Adipose tissue (tissue), 3 donors: ENCODE results near the gene GCNT4. TPM values are rescaled to one million over a fixed set of nuclear protein-coding genes. Genes with fewer than 3 reads are reported as not detected.
"Not testable (repeated sequence)": the region's sequence is repeated elsewhere in the genome, so short reads cannot be mapped to it uniquely, and the experiment has no call there.

Experiments used
- H3K27ac ChIP-seq: one replicate; pipeline ENCODE4 v1.5.1; 2013; ENCODE audit warnings: low read depth, low read length
- WGBS, 3 donors: extraction: QIAGEN DNeasy Blood & Tissue Kit; methylation state at CpG; one replicate each; pipeline ENCODE4 v1.1.7; 2013; 5-methylcytosine and 5-hydroxymethylcytosine counted together
- polyA plus RNA-seq, 3 donors: library from polyadenylated mRNA; stranded (reverse); fragments of 200-250 nt; gene quantifications; one replicate each; pipeline ENCODE4 v1.2.3, GENCODE V29; 2013
- donor health status: healthy with polysubstance abuse.
- donor health status: Bipolar disorder and iron deficiency.
- donor health status: healthy.

Gene GCNT4
- polyA plus RNA-seq = under 1 TPM; 0.34 to 0.91 (median 0.68) TPM

- 1% methylated on average over 55 to 74 of the region's 74 CpGs for WGBS, 3 donors
- peak within 1 kb of the TSS; percentile 13 for H3K27ac ChIP-seq
Observed at GRCh38 chr5:75052192-75053053, at the start of gene GCNT4. Gene GCNT4, minus strand, starts transcription at chr5:75052558. Its CDS starts 22,521 bp downstream, at chr5:75030037.

GRCh38 chr5:75095956-75096355 is 43.6 kb upstream of the GCNT4 start:
- WGBS, 3 donors = 56 to 85% (median 59%) methylated on average over 3 of the region's 3 CpGs
- not testable (repeated sequence) for H3K27ac ChIP-seq

GRCh38 chr5:75091597-75091996 is 39.2 kb upstream of the GCNT4 start:
- 71 to 86% (median 80%) methylated on average over 3 of the region's 3 CpGs for WGBS, 3 donors

GRCh38 chr5:75089662-75090061 is 37.3 kb upstream of the GCNT4 start:
- WGBS, 3 donors = 65 to 87% (median 78%) methylated on average over 1 of the region's 1 CpG
- H3K27ac ChIP-seq = no peak overlapping the region

More at GRCh38 chr5:75091597-75091996, 39.2 kb upstream of the GCNT4 start:
- no peak overlapping the region for H3K27ac ChIP-seq

- H3K27ac ChIP-seq = no peak overlapping the region
- WGBS, 3 donors = 72 to 95% (median 84%) methylated on average over 1 of the region's 1 CpG
Observed at GRCh38 chr5:75089137-75089536, 36.8 kb upstream of the GCNT4 start.

- WGBS, 3 donors = 83 to 93% (median 85%) methylated on average over 3 of the region's 3 CpGs
- H3K27ac ChIP-seq = no peak overlapping the region
Observed at GRCh38 chr5:75088648-75089047, 36.3 kb upstream of the GCNT4 start.

- no peak overlapping the region for H3K27ac ChIP-seq
- WGBS, 3 donors = 77 to 94% (median 82%) methylated on average over 2 of the region's 2 CpGs
Observed at GRCh38 chr5:75081510-75081909, 29.2 kb upstream of the GCNT4 start.

GRCh38 chr5:75079346-75079745 is 27.0 kb upstream of the GCNT4 start:
- H3K27ac ChIP-seq = not testable (repeated sequence)
- WGBS, 3 donors = 88 to 93% (median 90%) methylated on average over 3 of the region's 3 CpGs

- WGBS, 3 donors = 80 to 86% (median 85%) methylated on average over 5 of the region's 5 CpGs
- no peak overlapping the region for H3K27ac ChIP-seq
Observed at GRCh38 chr5:75078027-75078426, 25.7 kb upstream of the GCNT4 start.

GRCh38 chr5:75072061-75072460 is 19.7 kb upstream of the GCNT4 start:
- no peak overlapping the region for H3K27ac ChIP-seq

- no peak overlapping the region for H3K27ac ChIP-seq
Observed at GRCh38 chr5:75071100-75071499, 18.7 kb upstream of the GCNT4 start.

GRCh38 chr5:75067434-75067833 is 15.1 kb upstream of the GCNT4 start:
- 91 to 93% (median 93%) methylated on average over 3 of the region's 3 CpGs for WGBS, 3 donors

GRCh38 chr5:75062925-75063531 is 10.7 kb upstream of the GCNT4 start:
- H3K27ac ChIP-seq = no peak overlapping the region
- WGBS, 3 donors = 78 to 89% (median 82%) methylated on average over 2 of the region's 2 CpGs

More at GRCh38 chr5:75067434-75067833, 15.1 kb upstream of the GCNT4 start:
- no peak overlapping the region for H3K27ac ChIP-seq

- H3K27ac ChIP-seq = no peak overlapping the region
- 47 to 82% (median 56%) methylated on average over 4 of the region's 4 CpGs for WGBS, 3 donors
Observed at GRCh38 chr5:75059912-75060545, 7.7 kb upstream of the GCNT4 start.

GRCh38 chr5:75058986-75059535 is 6.7 kb upstream of the GCNT4 start:
- no peak overlapping the region for H3K27ac ChIP-seq
- WGBS, 3 donors = 85 to 90% (median 87%) methylated on average over 3 of the region's 3 CpGs

- WGBS, 3 donors = 24 to 48% (median 39%) methylated on average over 2 of the region's 2 CpGs
- no peak overlapping the region for H3K27ac ChIP-seq
Observed at GRCh38 chr5:75057561-75057960, 5.2 kb upstream of the GCNT4 start.

- no peak overlapping the region for H3K27ac ChIP-seq
- 85 to 96% (median 93%) methylated on average over 1 of the region's 1 CpG for WGBS, 3 donors
Observed at GRCh38 chr5:75055727-75056144, 3.4 kb upstream of the GCNT4 start.

GRCh38 chr5:75054134-75054930 is 2.0 kb upstream of the GCNT4 start:
- WGBS, 3 donors = 18 to 33% (median 31%) methylated on average over 28 of the region's 28 CpGs
- H3K27ac ChIP-seq = no peak overlapping the region
